ENCODE measurements around the gene ZNF594. TPM values are rescaled to one million over a fixed set of nuclear protein-coding genes. Genes with fewer than 3 reads are reported as not detected.
"Not testable (repeated sequence)": the region's sequence is repeated elsewhere in the genome, so short reads cannot be mapped to it uniquely, and the experiment has no call there.

ZNF594 gene
- total RNA-seq, 1 donor from 2014 or later, result 21.2 TPM

GRCh38 chr17:5131146-5131715 lies 60.4 kb downstream of the ZNF594 start:
- H3K27ac Mint-ChIP-seq (ENCODE audit: unreplicated experiment), result no peak overlapping the region
- peaks cover 8% of the 10 kb centered on the region for H3K9me3 Mint-ChIP-seq (ENCODE audit: unreplicated experiment)
- peaks cover 7% of the 10 kb centered on the region for H3K27me3 Mint-ChIP-seq (ENCODE audit: unreplicated experiment)
- H3K4me3 Mint-ChIP-seq (ENCODE audit: unreplicated experiment), result no peak overlapping the region
- TF ChIP-seq CTCF (IDR thresholded peaks at IDR 0.05; ENCODE audit: partially characterized antibody, unreplicated experiment), result no peak
- peaks cover 4% of the 10 kb centered on the region for H3K36me3 Mint-ChIP-seq (ENCODE audit: unreplicated experiment)
- DNase-seq, result no peak
- H3K4me1 Mint-ChIP-seq (ENCODE audit: low read depth, unreplicated experiment), result no peaks in the 10 kb centered on the region

GRCh38 chr17:5130687-5131086 lies 61.0 kb downstream of the ZNF594 start:
- H3K27me3 Mint-ChIP-seq (ENCODE audit: unreplicated experiment); H3K4me3 Mint-ChIP-seq (ENCODE audit: unreplicated experiment); DNase-seq; H3K4me1 Mint-ChIP-seq (ENCODE audit: low read depth, unreplicated experiment); H3K27ac Mint-ChIP-seq (ENCODE audit: unreplicated experiment); H3K9me3 Mint-ChIP-seq (ENCODE audit: unreplicated experiment); H3K36me3 Mint-ChIP-seq (ENCODE audit: unreplicated experiment): not testable (repeated sequence)

GRCh38 chr17:5130261-5130660 lies 61.4 kb downstream of the ZNF594 start:
- H3K4me1 Mint-ChIP-seq (ENCODE audit: low read depth, unreplicated experiment); H3K36me3 Mint-ChIP-seq (ENCODE audit: unreplicated experiment); H3K27ac Mint-ChIP-seq (ENCODE audit: unreplicated experiment); DNase-seq; H3K27me3 Mint-ChIP-seq (ENCODE audit: unreplicated experiment); H3K9me3 Mint-ChIP-seq (ENCODE audit: unreplicated experiment); H3K4me3 Mint-ChIP-seq (ENCODE audit: unreplicated experiment): not testable (repeated sequence)

GRCh38 chr17:5129770-5130169 lies 61.9 kb downstream of the ZNF594 start:
- H3K27me3 Mint-ChIP-seq (ENCODE audit: unreplicated experiment); DNase-seq; H3K9me3 Mint-ChIP-seq (ENCODE audit: unreplicated experiment); H3K4me1 Mint-ChIP-seq (ENCODE audit: low read depth, unreplicated experiment); H3K4me3 Mint-ChIP-seq (ENCODE audit: unreplicated experiment); H3K36me3 Mint-ChIP-seq (ENCODE audit: unreplicated experiment); H3K27ac Mint-ChIP-seq (ENCODE audit: unreplicated experiment): not testable (repeated sequence)

Other genes starting within 250 kb of the ZNF594 start
- gene PFN1, start 243.3 kb downstream of the ZNF594 start, total RNA-seq (ENCODE audit: unreplicated experiment), result 356 TPM
- gene ENO3, start 240.7 kb downstream of the ZNF594 start, total RNA-seq (ENCODE audit: unreplicated experiment), result 62.1 TPM
- gene SPAG7, start 224.1 kb downstream of the ZNF594 start, total RNA-seq (ENCODE audit: unreplicated experiment), result 69.6 TPM
- gene CAMTA2, start 204.2 kb downstream of the ZNF594 start, total RNA-seq (ENCODE audit: unreplicated experiment), result 61.4 TPM
- 0.44 TPM for gene INCA1, start 194.3 kb downstream of the ZNF594 start, total RNA-seq (ENCODE audit: unreplicated experiment)
- 5.6 TPM for gene KIF1C, start 193.9 kb downstream of the ZNF594 start, total RNA-seq (ENCODE audit: unreplicated experiment)
- gene SLC52A1, start 156.4 kb downstream of the ZNF594 start, total RNA-seq (ENCODE audit: unreplicated experiment), result not detected
- gene ZFP3, start 113.4 kb downstream of the ZNF594 start, total RNA-seq (ENCODE audit: unreplicated experiment), result 4.9 TPM
- gene ZNF232, start 80.0 kb downstream of the ZNF594 start, total RNA-seq (ENCODE audit: unreplicated experiment), result 44.5 TPM
- gene USP6, start 75.8 kb downstream of the ZNF594 start, total RNA-seq (ENCODE audit: unreplicated experiment), result 4.7 TPM
- not detected for gene SCIMP, start 43.0 kb upstream of the ZNF594 start, total RNA-seq (ENCODE audit: unreplicated experiment)
- gene RABEP1, start 90.4 kb upstream of the ZNF594 start, total RNA-seq (ENCODE audit: unreplicated experiment), result 63.0 TPM
- gene NUP88, start 227.8 kb upstream of the ZNF594 start, total RNA-seq (ENCODE audit: unreplicated experiment), result 74.5 TPM
- gene RPAIN, start 228.3 kb upstream of the ZNF594 start, total RNA-seq (ENCODE audit: unreplicated experiment), result 168 TPM
- gene C1QBP, start 247.3 kb upstream of the ZNF594 start, total RNA-seq (ENCODE audit: unreplicated experiment), result 96.4 TPM